CD4-positive, alpha-beta T cell treated with Interleukin-6 at 100 ng/mL for 8 hours (primary cell): ENCODE data around the gene PAQR5.
"Not testable (repeated sequence)": the region's sequence is repeated elsewhere in the genome, so short reads cannot be mapped to it uniquely, and the experiment has no call there.

Experiments used
- DNase-seq: peaks from one replicate; pipeline ENCODE4 v3.0.0-alpha.2; 2020; ENCODE audit warnings: mixed read lengths, low spot score

PAQR5 gene

DNA sequence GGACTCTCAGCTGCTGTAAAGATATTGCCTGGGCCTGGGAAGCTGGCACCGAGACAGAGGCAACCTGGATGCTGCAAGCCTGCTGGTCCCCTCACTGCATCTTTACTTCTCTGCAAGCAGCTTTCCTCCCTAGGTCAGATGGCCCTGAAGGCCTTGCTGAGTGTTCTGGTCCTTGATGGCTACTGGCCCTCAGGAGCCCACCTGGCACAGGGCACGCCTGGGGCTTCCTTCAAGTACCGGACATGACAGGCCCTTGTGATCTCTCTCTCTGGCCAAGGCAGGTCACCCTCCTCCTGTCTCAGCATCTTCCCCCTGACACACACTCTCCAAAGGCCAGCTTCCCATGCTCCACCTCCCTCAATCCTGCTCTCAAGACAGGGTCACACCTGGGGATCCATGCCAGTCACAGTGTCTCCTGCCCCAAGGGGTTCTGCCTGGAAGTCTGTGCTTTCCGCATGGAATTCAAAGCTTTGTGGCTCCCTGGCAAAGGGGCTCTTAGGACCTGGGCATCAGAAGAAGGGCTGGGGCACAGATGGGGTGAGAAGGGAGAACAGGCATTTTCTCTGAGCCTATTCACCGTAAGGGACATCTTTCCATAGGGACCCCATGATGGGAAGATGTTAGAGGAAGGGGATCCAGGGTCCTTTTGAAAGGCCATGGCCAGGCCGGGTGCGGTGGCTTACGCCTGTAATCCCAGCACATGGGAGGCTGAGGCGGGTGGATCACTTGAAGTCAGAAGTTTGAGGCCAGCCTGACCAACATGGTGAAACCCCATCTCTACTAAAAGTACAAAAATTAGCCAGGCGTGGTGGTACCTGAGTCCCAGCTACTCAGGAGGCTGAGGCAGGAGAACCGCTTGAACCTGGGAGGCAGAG is 4.7 kb upstream of the PAQR5 start:
- no peak for DNase-seq

DNA sequence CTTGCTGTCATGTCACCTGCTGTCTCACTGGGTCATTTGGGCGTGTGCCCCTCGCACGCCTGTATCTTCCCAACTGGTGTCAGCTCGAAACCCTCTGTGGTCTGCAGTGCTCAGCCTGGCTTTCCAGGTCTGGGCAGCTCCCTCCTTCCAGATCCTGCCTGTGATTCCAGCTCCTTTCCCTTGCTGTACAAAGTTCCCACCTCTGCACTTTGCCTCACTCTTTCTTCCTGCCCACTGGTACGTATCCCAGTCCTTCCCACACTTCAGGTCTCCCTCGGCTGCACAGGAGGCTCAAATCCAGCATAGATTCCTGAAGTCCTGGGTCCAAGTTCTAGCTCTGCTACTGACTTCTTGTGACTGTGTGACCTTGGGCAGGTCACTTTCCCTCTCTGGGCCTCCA is 2.1 kb upstream of the PAQR5 start:
- no peak for DNase-seq

DNA sequence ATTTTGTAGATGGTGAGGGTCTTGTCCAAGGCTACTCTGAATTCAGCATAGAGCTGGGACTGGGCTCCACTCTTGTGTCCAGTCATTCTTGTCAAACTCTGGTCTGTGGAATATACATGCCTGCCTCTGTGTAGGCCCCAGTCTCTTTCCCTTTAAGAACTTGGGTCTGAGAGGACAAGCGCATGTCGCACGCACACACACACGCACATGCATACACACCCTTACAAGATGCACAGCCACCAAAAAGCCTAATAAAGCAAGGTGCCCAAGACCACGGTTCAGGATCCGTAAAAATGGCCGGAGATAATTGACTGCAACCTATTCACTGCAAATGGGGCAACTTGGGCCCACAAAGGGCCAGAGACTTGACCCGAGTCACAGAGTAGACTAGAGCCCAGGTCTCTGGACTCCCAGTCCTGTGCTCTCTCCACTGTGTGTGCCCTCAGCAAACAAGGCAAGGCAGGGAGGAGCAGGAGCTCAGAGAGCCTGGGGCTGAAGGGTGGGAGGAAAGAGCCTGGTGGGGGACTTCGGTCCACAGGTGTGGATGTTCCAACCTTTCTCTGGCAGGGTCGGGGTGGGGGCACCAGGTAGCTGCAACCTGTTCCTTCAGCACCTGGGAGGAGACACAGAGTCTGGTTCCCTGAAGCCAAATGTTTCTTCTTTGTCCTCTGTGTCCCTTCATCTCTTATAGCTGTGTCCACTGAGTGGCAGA is 914 bp upstream of the PAQR5 start:
- no peak for DNase-seq

DNA sequence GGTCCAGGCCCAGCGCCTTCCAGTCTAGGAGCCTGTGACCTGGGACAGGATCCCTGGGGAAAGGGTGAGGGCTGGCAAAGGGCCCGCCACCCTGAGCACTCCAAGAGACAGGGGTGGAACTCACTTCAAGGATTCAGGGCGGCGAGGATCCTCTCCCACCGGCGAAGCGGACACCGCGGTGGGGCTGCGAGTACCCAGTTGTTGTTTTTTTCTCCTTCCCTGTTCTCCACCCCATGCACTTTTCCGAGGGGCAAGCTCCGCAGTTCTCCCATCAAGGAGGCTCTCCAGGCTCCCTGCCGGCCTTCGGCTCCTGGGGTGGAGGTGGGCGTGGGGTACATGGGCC is 387 bp upstream of the PAQR5 start:
- DNase-seq = no peak

DNA sequence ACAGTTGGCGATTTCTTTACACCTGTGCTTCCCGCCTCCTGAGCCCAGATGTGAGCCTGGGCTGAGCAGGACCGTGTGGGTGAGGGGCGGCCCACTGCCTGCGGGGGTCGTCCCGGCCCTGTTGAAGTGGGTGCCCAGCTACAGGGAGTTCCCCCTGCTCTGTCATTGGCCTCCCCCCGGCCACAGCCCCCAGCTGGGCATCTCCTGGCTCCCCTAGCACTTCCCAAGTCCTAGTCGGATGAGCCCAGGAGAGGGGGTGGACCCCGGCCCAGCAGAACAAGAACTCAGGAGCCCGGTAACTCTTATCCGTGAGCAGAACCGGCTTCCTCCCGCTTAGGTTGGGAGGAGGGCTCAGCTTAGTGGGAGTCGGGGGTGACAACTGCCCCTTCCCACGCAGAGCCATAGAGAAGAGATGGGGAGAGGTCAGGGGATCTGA is 757 bp downstream of the PAQR5 start:
- no peak for DNase-seq

DNA sequence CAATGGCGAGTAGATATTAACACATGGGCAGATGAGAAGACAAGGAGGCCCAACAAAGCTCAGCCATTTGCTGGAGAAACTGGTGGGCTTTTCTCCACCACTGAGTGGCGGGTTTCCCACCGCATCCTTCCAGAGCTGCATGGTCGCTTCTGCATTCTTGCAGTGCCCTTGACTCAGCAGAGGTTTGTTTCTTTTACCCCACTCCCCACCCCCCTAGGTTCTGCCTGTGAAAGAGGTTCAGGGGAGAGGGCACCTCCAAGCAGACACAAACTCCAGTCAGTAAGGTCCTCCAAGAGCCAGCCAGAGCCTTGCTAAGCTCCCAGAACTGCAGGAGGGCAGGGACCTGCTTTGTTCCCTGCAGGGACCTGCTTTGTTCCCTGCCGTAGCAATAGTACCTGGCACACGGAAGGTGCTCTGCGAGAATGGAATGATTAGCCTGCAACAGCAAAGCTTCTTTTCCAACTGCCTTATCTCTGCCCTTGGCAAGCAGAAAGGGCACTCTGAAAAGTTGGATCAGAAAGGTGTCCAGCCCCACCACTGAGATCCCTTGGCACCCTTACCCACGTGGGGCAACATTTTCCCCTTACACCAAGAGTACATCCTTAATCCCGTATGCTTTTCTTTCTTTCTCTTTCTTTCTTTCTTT is 1.4 kb downstream of the PAQR5 start:
- no peak for DNase-seq

DNA sequence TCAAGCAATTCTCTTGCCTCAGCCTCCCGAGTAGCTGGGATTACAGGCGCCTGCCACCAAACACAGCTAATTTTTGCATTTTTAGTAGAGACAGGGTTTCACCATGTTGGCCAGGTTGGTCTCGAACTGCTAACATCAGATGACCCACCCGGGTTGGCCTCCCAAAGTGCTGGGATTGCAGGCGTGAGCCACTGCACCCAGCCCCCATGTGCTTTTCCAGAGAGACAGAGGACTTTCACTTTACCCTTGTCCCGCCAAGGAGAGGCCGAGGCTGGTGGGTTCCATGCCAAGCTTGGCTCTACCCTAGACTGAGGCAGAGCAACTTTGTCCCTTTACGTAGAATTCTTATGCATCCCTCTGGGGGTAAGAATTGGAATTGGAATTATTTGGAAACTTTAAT is 2.4 kb downstream of the PAQR5 start:
- DNase-seq = not testable (repeated sequence)

DNA sequence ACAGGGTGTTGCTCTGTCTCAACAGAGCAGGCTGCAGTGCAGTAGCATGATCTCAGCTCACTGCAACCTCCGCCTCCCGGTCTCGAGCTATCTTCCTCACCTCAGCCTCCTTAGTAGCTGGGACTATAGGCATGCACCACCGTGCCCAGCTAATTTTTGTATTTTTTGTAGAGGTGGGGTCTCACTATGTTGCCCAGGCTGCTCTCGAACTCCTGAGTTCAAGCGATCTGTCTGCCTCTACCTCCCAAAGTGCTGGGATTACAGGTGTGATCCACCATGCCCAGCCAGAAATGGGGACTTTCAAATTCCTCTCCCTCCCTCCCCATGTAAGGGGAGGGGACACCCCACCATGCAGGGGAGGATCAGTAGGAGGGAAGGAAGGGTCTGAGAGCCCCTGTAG is 3.4 kb downstream of the PAQR5 start:
- not testable (repeated sequence) for DNase-seq

DNA sequence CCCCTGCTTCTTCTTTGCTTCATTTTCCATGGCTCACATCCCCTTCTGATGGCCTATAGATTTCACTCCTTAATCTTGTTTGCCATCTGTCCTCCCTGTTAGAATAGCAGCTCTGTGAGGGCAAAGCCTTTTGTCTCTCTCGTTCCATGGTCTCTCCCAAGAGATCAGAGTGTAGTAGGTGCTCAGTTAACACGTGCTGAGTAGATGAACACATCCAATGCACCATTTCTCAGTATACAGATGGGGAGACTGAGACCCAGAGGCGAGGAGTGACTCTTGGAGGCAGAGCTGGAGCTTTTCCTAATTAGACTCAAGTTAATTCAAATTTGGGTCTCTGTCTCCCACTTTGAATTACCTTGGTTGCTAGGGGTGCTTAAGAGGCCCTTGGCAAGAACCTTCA is 4.2 kb downstream of the PAQR5 start:
- DNase-seq = no peak

DNA sequence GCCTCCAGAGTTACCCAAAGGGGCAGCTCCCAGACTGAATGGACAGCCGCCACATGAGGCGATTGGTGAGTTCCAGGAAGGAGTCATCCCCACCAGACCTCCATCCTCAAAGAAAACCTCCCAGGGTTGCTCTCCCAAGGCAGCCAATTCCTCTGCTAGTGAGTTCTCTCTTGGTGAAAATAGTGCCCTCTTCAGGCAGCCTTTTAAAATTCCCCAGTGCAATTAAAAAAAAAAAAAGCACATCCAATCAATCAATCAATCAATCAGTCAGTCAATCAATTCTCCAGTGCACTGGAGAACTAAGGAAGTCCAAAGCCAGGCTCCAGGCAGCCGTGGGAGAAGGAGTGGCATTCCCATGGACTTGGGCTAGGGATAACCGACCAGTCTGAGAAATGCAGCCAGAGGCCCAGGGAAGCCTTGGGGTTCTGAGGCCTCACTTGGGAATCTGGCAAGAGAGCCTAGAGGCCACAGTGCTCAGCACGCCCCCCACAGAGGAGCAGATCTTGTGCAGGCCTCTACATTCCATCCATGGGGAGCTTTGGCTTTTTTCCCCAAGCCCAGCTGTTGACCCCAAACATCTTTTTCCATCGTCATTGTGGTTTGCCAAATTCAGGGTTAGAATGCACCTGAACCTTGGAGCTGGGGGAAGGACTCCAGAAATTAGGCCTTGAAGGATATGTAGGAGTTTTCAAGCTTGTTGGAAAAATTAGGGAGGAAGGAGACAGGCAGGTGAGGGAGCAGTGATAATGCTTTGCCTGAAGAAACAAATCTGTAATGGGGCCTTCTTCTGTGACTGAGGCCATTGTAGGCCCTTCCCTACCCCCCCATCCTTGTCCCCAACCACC is 4.8 kb downstream of the PAQR5 start:
- DNase-seq = no peak

DNA sequence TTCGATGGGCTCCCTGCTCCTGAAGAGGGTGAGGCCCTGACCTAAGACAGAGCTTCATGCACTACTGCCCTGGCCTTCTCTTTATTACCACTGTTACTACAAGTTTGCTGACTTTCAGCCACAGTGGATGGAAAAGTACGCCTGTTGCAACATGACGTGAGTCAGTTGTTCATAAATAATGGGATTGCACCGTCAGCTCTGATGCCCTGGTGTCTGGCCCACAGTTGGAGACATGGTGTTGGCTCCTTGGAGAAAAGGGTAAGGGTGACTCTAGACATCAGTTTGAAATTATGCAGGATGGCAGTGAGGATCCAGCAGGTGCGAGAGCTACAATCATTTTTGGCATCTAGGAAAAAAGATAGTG is 5.5 kb downstream of the PAQR5 start:
- no peak for DNase-seq

DNA sequence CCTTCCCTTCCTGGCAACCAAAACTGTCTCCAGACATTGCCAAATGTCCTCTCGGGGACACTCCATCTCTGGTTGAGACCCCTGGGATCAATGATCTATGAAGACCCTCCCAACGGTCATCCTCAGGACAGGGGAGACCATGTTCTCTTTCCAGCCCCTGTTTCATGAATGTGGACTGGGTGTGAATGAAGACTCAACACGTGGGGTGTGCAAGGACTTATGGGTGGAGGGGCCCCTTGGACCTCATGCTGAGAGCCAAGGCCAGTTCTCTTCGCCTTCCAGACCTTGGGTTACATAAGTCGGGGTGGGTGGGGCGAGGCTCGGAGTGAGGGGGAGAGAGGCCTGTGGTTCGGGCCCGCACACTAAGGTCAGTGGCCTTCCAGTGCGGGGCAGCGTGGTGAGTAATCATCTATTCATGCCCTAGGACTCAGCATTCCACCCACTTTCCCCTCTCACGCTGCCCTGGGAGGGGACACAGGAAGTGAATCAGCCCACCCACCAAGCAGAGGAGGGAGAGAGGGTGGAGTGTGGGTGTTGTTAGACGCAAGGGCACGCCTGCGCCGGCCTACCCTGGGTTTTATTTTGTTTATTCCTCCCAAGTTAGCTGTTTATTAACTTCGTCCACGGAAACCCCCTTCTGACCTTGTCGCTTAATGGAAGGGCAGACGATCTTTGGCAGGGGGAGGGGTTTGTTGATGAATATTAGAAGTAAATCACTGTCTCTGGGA is 6.7 kb downstream of the PAQR5 start:
- no peak for DNase-seq

DNA sequence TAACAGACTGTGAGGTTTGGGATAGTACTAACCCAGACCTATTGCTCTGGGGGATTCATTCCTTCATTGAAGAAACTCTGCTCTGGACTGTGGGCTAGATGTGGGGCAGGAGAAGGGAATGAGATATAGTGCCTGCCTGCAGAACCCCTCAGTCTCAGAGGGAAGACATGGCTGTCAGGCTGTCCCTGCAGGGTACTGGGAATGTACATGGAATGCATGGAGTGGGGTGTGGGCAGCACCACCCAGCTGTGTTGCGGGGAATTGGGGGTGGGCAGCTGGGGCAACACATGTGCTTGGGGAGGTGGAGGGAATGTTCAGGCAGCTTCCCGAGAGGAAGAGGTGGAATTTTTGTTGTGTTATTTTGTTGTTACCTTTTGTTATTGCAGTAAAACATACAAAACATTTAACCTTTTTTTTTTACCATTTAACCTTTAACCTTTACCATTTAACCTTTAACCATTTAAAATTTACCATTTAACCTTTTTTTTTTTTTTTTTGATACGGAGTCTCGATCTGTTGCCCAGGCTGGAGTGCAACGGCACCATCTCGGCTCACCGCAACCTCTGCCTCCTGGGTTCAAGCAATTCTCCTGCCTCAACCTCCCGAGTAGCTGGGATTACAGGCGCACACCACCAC is 7.3 kb downstream of the PAQR5 start:
- DNase-seq = no peak

DNA sequence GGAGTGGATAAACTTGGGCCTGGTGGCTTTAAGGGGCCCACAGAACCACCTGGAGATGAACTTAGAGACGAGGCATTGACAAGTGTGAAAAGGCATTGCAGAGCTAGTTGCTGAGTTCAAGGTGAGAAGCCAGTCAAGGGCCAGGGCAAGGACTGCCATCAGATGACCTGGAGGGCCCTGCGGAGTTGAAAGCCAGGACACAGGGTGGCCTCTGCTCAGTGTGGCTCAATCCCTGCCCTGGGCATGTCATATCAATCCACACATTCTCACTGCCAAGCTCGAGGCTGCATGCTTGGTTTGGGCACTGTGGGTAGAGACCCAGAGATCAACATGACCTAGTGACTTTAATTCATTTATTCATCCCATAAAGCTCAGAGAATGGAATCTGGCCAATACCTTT is 9.2 kb downstream of the PAQR5 start:
- DNase-seq = no peak

DNA sequence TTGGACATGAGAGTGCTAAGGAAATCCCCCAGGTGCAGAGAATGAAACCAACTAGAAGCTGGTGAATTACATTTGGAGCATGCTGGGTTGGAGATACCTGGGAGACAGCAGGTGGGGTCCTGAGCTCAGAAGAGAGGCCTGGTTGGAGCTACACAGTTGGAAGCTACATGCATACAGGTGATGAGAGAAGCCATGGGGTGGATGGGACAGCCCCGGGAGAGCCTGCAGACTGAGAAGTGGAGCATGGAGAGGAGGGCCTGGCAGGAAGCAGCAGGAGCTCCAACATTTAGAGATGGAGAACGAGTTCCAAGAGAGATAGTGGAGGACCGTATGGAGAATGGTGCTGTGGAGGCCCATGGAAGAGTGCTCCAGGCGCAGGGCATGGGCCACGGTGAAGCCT is 10.2 kb downstream of the PAQR5 start:
- DNase-seq = no peak

DNA sequence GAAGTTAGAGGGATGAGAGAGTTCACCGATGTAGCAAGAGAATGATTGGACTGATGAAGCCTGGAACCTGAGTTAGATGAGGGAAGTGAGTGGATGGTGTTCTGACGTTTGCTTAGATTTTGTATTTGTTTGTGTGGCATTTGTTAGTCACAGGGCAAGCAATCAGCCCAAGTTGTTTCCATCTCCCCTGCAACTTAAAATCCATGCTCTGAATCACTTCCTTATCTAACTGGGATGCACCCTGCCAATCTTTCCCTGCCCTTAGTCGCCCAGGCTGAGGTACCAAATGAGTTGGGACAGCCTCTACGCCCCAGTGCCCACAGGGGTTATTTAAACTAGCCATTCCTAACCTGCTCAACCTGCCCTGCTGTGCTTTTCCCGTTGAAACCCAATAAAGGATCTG is 12.6 kb downstream of the PAQR5 start:
- DNase-seq = no peak

DNA sequence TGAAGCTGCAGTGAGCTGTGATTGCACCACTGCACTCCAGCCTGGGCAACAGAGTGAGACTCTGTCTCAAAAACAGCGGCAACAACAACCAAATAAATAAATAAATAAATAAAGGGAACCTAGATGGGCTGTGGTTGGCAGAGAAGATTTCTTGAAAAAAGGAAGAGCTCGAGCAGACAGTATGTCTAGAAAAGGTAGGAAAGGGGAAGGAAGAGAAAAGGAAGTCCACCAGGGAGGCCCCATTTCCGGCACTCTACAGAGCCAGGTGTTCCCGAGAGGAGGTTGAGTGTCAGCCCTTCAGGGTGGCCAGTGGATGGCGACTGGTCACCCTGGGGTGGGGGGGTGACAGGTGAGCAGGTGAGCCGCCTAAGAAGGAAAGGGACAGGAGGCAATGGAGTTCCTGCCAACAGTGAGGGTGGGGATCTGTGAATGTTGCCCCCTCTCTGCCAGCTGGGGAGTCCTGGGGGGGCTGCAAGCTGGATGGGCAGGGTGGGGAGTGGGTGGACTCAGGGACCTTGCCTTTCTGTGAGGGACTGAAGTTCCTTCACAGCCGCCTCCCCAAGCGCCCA is 14.8 kb downstream of the PAQR5 start:
- no peak for DNase-seq

DNA sequence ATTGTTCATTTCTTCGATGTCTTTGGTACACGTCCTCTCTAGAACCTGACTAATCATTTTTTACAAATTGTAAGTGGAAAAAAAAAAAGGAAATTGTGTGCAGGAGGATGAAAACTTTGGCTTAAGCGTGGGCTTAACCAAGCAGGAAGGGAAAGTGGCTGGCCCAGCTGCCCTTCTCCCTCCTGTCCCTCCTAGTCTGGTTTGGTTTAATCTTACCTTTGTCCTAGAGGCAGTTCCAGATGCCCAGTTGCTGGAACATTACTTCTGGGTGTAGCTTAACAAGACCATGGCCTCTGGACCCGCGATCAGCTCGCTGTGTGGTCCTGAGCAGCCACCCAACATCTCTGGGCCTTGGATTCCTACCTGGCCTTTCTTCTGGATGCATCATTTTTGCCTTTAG is 15.4 kb downstream of the PAQR5 start:
- no peak for DNase-seq

DNA sequence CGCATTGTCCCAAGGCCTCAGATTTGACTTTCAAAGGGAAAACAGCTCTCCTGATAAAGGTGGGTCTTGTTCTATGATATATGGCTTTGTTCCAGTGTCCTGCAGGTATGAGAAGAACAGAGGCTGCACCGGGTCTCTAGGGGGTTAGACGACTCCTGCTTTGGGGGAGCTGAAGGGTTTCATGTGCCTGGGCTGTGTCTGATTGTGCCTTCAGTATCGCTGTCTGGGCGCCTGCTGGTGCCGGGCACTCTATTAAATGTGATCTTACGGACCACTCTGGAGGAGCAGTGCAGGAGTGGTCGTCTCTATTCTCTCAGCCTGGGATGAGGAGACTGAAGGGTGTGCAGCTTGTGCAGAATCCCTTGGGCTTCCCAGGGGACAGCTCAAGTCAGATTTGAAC is 16.0 kb downstream of the PAQR5 start:
- no peak for DNase-seq

DNA sequence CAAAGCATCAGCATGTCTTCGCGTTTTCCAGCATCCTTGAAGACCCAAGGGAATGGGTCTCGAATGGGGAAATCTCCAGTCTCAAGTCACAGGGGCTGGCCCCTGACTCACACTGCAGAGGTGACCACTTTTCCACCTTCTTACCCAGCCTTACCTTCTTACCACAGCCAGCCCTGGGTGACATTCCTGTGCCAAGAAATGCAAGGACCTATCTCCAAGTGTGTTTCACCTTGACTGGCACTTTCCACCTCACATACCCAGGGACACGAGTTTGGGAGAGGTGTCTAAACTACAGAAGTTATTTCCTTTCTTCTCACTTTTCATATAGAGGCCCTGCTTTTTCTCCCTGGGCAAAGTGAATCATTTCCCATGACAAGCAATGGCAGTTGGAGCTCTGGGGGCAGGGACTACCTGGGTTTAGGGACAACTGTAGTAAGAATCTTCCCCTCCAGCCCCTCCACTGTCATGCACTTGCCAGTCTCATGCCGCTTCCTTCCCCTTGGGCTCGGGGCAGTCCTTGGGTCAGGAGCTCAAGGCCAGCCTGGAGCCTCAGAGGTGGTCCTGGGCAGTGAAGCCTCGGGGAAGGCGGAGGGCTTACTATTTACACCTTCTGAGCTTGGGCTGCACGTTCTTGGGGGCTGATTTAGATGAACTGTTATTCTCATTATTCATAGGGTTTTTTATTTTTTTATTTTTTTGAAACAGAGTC is 16.8 kb downstream of the PAQR5 start:
- DNase-seq = no peak
